HepG2 (cell line): Measurements from ENCODE around the gene SECTM1. TPM values are rescaled to one million over a fixed set of nuclear protein-coding genes. Genes with fewer than 3 reads are reported as not detected.
A peak's percentile ranks its signal among the peaks of the same experiment; 100 is the strongest.

Source experiments
- GATAD2A ChIP-seq: IDR thresholded peaks from 2 replicates; pipeline ENCODE4 v1.6.1; 2016
- HIC2 ChIP-seq: sonication (generic); formaldehyde crosslinking; IDR thresholded peaks from 2 replicates; pipeline ENCODE4 v1.9.0; 2022; ENCODE audit warnings: low read depth, missing genetic modification reagents
- KLF6 ChIP-seq: IDR thresholded peaks from 2 replicates; pipeline ENCODE4 v1.8.0; 2016; ENCODE audit warnings: missing biosample characterization, missing genetic modification reagents
- MAFG ChIP-seq: sonication (generic); formaldehyde crosslinking; IDR thresholded peaks from 2 replicates; pipeline ENCODE4 v1.5.1; 2020; ENCODE audit warnings: mild to moderate bottlenecking, missing genetic modification reagents
- NCOA5 ChIP-seq: sonication (generic); formaldehyde crosslinking; IDR thresholded peaks from 2 replicates; pipeline ENCODE4 v1.4.0; 2020; ENCODE audit warnings: missing genetic modification reagents
- NR0B2 ChIP-seq: sonication (generic); formaldehyde crosslinking; IDR thresholded peaks from 2 replicates; pipeline ENCODE4 v1.4.0; 2020; ENCODE audit warnings: mild to moderate bottlenecking, missing genetic modification reagents
- PBX3 ChIP-seq: sonication (generic); formaldehyde crosslinking; IDR thresholded peaks from 2 replicates; pipeline ENCODE4 v1.8.1; 2023; ENCODE audit warnings: missing genetic modification reagents, inconsistent platforms, borderline replicate concordance
- RBM39 ChIP-seq: fragments of 200-400 bp; formaldehyde crosslinking; IDR thresholded peaks from one replicate; pipeline ENCODE4 v1.6.1; 2018; ENCODE audit warnings: antibody characterized with exemption, mild to moderate bottlenecking, low read depth, low read length; ENCODE audit not compliant: poor library complexity, severe bottlenecking
- SCMH1 ChIP-seq: sonication (generic); formaldehyde crosslinking; IDR thresholded peaks from 2 replicates; pipeline ENCODE4 v1.9.0; 2021; ENCODE audit warnings: missing genetic modification reagents, mild to moderate bottlenecking, borderline replicate concordance
- THAP7 ChIP-seq: sonication (generic); formaldehyde crosslinking; IDR thresholded peaks from 2 replicates; pipeline ENCODE4 v1.8.1; 2023; ENCODE audit warnings: mild to moderate bottlenecking, missing genetic modification reagents
- ZFP36L1 ChIP-seq: sonication (generic); formaldehyde crosslinking; IDR thresholded peaks from 2 replicates; pipeline ENCODE4 v1.8.0; 2022; ENCODE audit warnings: mild to moderate bottlenecking, missing genetic modification reagents, moderate library complexity
- ZMYM2 ChIP-seq: sonication (generic); formaldehyde crosslinking; IDR thresholded peaks from 2 replicates; pipeline ENCODE4 v1.8.0; 2022; ENCODE audit warnings: mild to moderate bottlenecking, missing genetic modification reagents
- ZNF251 ChIP-seq: sonication (generic); formaldehyde crosslinking; IDR thresholded peaks from 2 replicates; pipeline ENCODE4 v1.9.0; 2021; ENCODE audit warnings: mild to moderate bottlenecking, missing genetic modification reagents
- ZNF280B ChIP-seq: sonication (generic); formaldehyde crosslinking; IDR thresholded peaks from 2 replicates; pipeline ENCODE4 v1.5.0; 2020; ENCODE audit warnings: missing genetic modification reagents, mild to moderate bottlenecking, borderline replicate concordance
- ZNF280D ChIP-seq: sonication (generic); formaldehyde crosslinking; IDR thresholded peaks from 2 replicates; pipeline ENCODE4 v1.5.1; 2020; ENCODE audit warnings: mild to moderate bottlenecking, missing genetic modification reagents
- ZNF557 ChIP-seq: sonication (generic); formaldehyde crosslinking; IDR thresholded peaks from 2 replicates; pipeline ENCODE4 v1.4.0; 2020; ENCODE audit warnings: missing genetic modification reagents
- ZNF850 ChIP-seq: sonication (generic); formaldehyde crosslinking; conservative IDR thresholded peaks from 2 replicates; pipeline ENCODE4 v1.9.0; 2021; ENCODE audit warnings: mild to moderate bottlenecking, missing genetic modification reagents
- polyA plus RNA-seq, 8 experiments: library from polyadenylated mRNA; depleted of rRNA in 3 of 8; stranded (reverse) in 7 of 8; unstranded in 1 of 8; fragments of >200 nt; fragmentation: Illumina TruSeq in 4 of 8; extraction: Trizol in 4 of 8; gene quantifications; 2 replicates each; pipeline versions ENCODE4 v1.2.1 to v1.2.3, GENCODE V29; 2011 to 2016; ENCODE audit warnings: low read depth in 4 of 8, missing spikeins in 1 of 8, mixed read lengths in 1 of 8; ENCODE audit not compliant: insufficient read depth in 1 of 8
- total RNA-seq, 5 experiments: library from RNA; depleted of rRNA; stranded (reverse); fragments of >200 nt; fragmentation: Illumina TruSeq; extraction: Trizol; gene quantifications; 2 replicates each; pipeline ENCODE4 v1.2.3, GENCODE V29; 2016; ENCODE audit warnings: low read depth in 1 of 5

SECTM1 gene
- total and polyA plus RNA-seq, 2 of the 13 experiments (the other 11 are each of a cell fraction or from before 2014, with no cell fraction given) = 3.5 to 5.3 TPM

- TF ChIP-seq PBX3 (CRISPR knock-in tag) = no peak
- TF ChIP-seq ZNF850 (CRISPR knock-in tag) = no peak
- no peak for TF ChIP-seq KLF6 (CRISPR knock-in tag)
- no peak for TF ChIP-seq SCMH1 (CRISPR knock-in tag)
- TF ChIP-seq HIC2 (CRISPR knock-in tag) = 0 out of 2 replicates have a peak, but pooled peaks have one; percentile 49
- no peak for TF ChIP-seq NCOA5
- peak; percentile 70; the same call in 1 of the 2 replicates for TF ChIP-seq ZFP36L1 (CRISPR knock-in tag)
- no peak for TF ChIP-seq NR0B2
- TF ChIP-seq ZNF251 = no peak
- TF ChIP-seq ZNF557 = no peak
- TF ChIP-seq ZNF280B (CRISPR knock-in tag) = 0 out of 2 replicates have a peak, but pooled peaks have one; percentile 7
- peak; percentile 48 for TF ChIP-seq ZMYM2 (CRISPR knock-in tag)
- no peak for TF ChIP-seq GATAD2A (CRISPR knock-in tag)
- TF ChIP-seq ZNF280D (CRISPR knock-in tag) = no peak
- peak; percentile 78 for TF ChIP-seq RBM39
- no peak for TF ChIP-seq MAFG
- peak; percentile 76 for TF ChIP-seq THAP7
Observed at GRCh38 chr17:82320956-82321927, 12.3 kb downstream of the SECTM1 start (continued).
